Osteocyte (in vitro differentiated cells): ENCODE measurements around the gene VMP1. TPM values are rescaled to one million over a fixed set of nuclear protein-coding genes. Genes with fewer than 3 reads are reported as not detected.
"Not testable (repeated sequence)": the region's sequence is repeated elsewhere in the genome, so short reads cannot be mapped to it uniquely, and the experiment has no call there.

ENCODE experiments used
- DNase-seq: peaks from one replicate; pipeline ENCODE4 v3.0.0; 2021; ENCODE audit warnings: mixed read lengths; ENCODE audit not compliant: unreplicated experiment; ENCODE audit errors: extremely low spot score
- H3K27ac Mint-ChIP-seq: one replicate; pipeline ENCODE4 v1.8.0; 2021; ENCODE audit warnings: mild to moderate bottlenecking, mixed read lengths; ENCODE audit not compliant: unreplicated experiment
- H3K27me3 Mint-ChIP-seq: one replicate; pipeline ENCODE4 v1.8.0; 2021; ENCODE audit warnings: mixed read lengths; ENCODE audit not compliant: unreplicated experiment
- H3K36me3 Mint-ChIP-seq: one replicate; pipeline ENCODE4 v1.8.0; 2021; ENCODE audit warnings: mixed read lengths; ENCODE audit not compliant: unreplicated experiment
- H3K4me1 Mint-ChIP-seq: one replicate; pipeline ENCODE4 v1.8.0; 2021; ENCODE audit warnings: mixed read lengths; ENCODE audit not compliant: unreplicated experiment
- H3K4me3 Mint-ChIP-seq: one replicate; pipeline ENCODE4 v1.8.0; 2021; ENCODE audit warnings: mild to moderate bottlenecking, moderate library complexity, mixed read lengths; ENCODE audit not compliant: unreplicated experiment
- H3K9me3 Mint-ChIP-seq: one replicate; pipeline ENCODE4 v1.8.0; 2021; ENCODE audit warnings: mixed read lengths; ENCODE audit not compliant: unreplicated experiment
- CTCF ChIP-seq: fragments of 200-600 bp; sonication (generic); IDR thresholded peaks from 2 replicates; pipeline ENCODE4 v1.5.0; 2021; ENCODE audit warnings: antibody characterized with exemption, mild to moderate bottlenecking, moderate library complexity
- total RNA-seq: library from RNA; stranded (reverse); gene quantifications from 2 replicates; pipeline ENCODE4 v1.2.1, GENCODE V29; 2021

The VMP1 gene
- total RNA-seq, 1 donor from 2014 or later = 468 TPM

GRCh38 chr17:59785091-59785799 lies 77.8 kb downstream of the VMP1 start:
- Mint-ChIP-seq H3K4me1 (peaks cover 67% of the 10 kb centered on the region), H3K27ac (peak overlapping the region; percentile 94), H3K27me3 (no peaks in the 10 kb centered on the region), H3K4me3 (no peak overlapping the region), H3K36me3 (peaks cover 4% of the 10 kb centered on the region), H3K9me3 (no peaks in the 10 kb centered on the region)
- no peak for TF ChIP-seq CTCF
- no peak for DNase-seq

GRCh38 chr17:59786213-59786535 lies 78.7 kb downstream of the VMP1 start:
- Mint-ChIP-seq H3K36me3 (peaks cover 4% of the 10 kb centered on the region), H3K4me1 (peaks cover 68% of the 10 kb centered on the region), H3K27ac (peak overlapping the region; percentile 94), H3K9me3 (no peaks in the 10 kb centered on the region), H3K27me3 (no peaks in the 10 kb centered on the region), H3K4me3 (peak overlapping the region; percentile 62)
- no peak for TF ChIP-seq CTCF
- no peak for DNase-seq

- TF ChIP-seq CTCF = no peak
- Mint-ChIP-seq H3K4me3 (peak overlapping the region; percentile 62), H3K4me1 (peaks cover 67% of the 10 kb centered on the region), H3K27me3 (no peaks in the 10 kb centered on the region), H3K9me3 (no peaks in the 10 kb centered on the region), H3K27ac (peak overlapping the region; percentile 94), H3K36me3 (peaks cover 5% of the 10 kb centered on the region)
- DNase-seq = no peak
Observed at GRCh38 chr17:59786536-59787319, 79.3 kb downstream of the VMP1 start.

GRCh38 chr17:59789849-59790248 lies 82.4 kb downstream of the VMP1 start:
- not testable (repeated sequence) for H3K4me3 Mint-ChIP-seq, H3K27me3 Mint-ChIP-seq, H3K36me3 Mint-ChIP-seq, H3K9me3 Mint-ChIP-seq, DNase-seq
- Mint-ChIP-seq H3K27ac (peak overlapping the region; percentile 91), H3K4me1 (peaks cover 55% of the 10 kb centered on the region)

- not testable (repeated sequence) for H3K9me3 Mint-ChIP-seq, H3K27me3 Mint-ChIP-seq, DNase-seq, H3K36me3 Mint-ChIP-seq, H3K4me3 Mint-ChIP-seq
- peak overlapping the region; percentile 91 for H3K27ac Mint-ChIP-seq
- H3K4me1 Mint-ChIP-seq = peaks cover 50% of the 10 kb centered on the region
Observed at GRCh38 chr17:59790418-59790817, 83.0 kb downstream of the VMP1 start.

- DNase-seq = no peak
- peaks cover 47% of the 10 kb centered on the region for H3K4me1 Mint-ChIP-seq
- no peak for TF ChIP-seq CTCF
- peak overlapping the region; percentile 91 for H3K27ac Mint-ChIP-seq
- peaks cover under 1% of the 10 kb centered on the region for H3K9me3 Mint-ChIP-seq
- H3K36me3 Mint-ChIP-seq = peaks cover 10% of the 10 kb centered on the region
- no peak overlapping the region for H3K4me3 Mint-ChIP-seq
- no peaks in the 10 kb centered on the region for H3K27me3 Mint-ChIP-seq
Observed at GRCh38 chr17:59790910-59791309, 83.5 kb downstream of the VMP1 start.
